ENCODE results near the gene ANKRD55.
"Not testable (repeated sequence)": the region's sequence is repeated elsewhere in the genome, so short reads cannot be mapped to it uniquely, and the experiment has no call there.

The ANKRD55 gene

DNA sequence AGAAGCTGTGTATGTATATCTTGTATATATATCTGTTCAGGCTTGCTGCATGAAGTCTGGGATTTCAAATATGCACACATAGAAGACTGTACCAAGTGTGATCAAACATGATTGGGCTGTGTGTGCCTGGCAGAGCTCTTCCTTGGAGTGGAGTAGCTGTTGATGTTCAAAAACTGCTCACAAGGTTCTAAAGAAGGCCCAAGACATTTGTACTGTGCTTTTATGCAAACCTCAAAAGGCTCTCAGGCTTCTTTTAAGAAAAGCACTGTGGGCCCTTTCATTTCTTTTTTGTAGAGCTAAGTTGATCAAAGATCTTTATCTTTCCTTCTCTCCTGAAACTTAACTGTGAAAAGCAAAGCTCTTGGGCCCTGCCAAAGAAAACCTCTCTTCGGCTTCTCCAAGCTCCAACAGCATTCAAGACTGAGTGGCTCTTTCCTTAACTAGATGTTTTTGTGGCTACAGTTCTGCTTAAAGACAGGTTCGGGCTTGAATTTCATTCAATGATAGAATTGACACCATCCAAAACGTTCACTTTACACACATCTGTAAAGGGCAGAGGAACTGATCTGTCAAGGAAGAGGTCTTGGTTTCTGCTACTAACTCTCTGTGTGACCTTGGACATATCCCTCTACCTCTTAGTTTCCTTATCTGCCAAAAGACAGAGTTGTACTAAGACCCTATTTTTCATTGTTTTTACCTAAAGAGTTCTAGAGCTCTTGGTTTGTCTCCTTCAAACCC lies 132.5 kb downstream of the ANKRD55 start:
- no peak for DNase-seq

DNA sequence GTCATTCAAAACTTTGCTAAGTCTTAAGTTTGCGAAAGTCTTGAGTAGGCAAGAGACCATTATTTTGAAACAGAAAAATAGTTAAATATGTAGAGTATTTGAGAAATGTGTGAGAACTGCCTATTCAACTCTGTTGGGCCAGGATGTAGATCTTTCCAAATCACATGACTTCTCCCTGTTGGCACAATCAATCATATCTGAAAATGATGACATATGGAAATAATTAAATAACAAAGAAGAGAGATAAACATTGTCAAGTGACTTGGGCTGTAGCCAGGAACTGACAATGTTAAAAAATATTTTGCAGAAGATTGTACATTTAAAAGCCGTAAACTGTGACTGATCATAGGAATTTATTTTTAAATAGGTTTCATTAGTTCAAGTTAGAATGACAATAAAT lies 133.8 kb downstream of the ANKRD55 start:
- DNase-seq: no peak

DNA sequence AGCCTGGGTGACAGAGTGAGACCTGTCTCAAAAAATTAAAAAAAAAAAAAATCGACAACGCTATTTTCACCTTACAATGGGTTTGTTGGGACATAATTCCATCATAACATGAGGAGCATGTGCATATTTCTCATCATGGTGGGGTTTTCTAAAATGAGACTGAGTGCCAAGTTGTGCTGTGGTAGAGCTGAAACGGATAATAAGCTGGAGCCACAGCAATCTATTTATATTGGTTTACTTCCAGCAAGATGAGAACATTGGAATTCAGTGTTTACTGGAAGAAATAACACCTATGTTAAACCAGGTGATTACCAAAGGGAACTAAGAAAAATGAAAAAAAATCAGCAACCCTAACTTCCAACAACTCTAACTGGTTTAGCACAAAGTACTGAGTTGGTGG lies 136.1 kb downstream of the ANKRD55 start:
- DNase-seq: no peak

DNA sequence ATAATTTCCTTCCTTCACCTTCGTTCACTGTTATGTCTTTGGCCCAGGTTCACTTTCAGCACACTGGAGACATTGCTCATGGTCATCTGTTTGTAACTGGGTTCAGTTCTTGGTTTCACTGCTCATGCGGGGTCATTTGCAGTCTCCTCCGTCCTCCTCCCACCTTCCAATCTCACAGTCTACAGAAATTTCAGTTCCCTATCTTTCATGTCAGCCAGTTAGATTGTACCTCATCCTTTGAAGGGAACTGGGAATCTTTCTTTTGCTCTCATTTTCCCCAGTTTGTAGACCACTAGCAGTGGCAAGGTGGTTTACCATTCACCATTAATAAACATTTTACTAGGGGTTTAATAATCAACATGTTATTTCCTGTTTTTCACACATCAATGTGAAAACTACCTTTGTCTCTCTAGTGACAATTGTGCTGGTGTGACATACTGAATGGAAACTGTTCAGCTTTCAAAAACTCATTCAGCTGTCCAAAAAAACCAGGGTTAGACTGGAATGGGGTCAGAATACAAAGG lies 137.5 kb downstream of the ANKRD55 start:
- no peak for DNase-seq

DNA sequence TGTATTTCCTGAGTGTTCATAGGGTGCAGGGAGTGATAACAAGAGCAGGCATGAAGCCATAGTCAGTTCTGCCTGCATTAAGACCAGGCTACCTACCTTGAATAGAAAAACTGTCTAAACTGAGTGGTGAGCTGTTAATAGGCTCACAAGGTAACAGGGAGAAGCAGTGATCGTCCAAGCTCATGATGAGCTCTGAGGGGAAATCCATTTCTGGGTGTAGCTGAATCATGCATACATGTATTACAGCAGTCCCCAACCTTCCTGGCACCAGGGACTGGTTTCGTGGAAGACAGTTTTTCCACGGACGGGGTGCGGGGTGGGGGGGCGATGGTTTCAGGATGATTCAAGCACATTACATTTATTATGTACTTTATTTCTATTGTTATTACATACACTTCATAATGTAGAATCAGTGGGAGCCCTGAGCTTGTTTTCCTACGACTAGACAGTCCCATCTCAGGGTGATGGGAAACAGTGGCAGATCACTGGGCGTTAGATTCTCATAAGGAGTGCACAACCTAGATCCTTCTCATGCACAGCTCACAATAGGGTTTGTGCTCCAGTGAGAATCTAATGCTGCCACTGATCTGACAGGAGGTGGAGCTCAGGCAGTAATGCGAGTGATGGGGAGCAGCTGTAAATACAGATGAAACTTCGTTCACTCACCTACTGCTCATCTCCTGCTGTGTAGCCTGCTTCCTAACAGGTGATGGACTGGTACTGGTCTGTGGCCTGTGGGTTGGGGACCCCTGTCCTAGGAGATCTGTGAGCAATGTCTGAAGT lies 138.4 kb downstream of the ANKRD55 start:
- DNase-seq: peak; percentile 78

DNA sequence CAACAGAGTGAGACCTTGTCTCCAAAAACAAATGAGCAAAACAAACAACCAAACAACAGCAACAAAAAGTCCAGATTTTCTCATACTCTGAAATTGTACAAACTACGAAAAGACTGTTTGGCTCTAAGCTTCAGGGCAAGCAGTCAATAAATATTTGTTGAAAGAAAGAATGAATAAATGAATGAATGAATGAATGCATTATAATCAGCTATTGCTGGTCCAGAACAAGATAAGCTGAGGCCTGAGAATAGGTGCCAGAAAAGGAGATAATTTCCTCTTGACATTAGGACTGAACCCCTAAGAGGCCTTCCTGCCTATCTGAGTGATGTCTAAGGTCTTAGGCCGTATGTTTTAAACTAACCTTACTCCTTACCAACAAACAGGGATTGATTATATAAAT lies 139.2 kb downstream of the ANKRD55 start:
- DNase-seq: no peak

DNA sequence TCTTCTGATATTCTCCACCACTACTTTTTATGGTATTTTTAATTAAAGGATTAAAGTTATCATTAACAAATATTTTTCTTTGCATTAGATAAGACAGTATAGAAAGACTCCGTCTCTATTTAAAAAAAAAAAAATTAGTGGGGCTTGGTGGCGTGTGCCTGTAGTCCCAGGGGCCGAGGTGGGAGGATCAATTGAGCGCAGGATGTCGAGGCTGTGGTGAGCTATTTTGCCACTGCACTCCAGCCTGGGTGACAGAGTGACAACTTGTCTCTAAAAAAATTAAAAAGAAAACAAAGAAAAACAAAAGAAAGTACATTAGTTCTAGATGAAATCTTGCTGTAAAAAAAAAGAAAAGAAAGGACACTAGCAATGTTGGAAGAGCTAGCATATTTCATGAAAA lies 141.0 kb downstream of the ANKRD55 start:
- no peak for DNase-seq

DNA sequence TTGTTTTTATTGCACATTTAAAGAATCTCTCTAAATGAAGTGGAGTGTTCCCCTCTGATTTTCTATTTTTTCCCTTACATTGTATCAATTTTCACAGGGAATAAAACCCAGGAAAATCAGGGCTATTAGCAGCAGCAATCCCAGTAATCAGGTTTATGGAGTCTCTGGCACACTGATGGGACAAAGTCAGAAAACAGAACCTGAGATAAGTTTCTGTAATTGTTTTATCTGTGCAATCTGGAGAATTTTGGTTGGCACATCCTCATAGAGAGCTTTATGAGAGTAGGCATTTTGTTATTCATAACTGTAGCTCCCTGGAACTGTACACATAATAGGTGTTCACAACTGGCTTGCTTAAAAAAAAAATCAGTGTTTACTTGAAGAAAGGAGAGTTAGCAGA lies 141.5 kb downstream of the ANKRD55 start:
- no peak for DNase-seq

DNA sequence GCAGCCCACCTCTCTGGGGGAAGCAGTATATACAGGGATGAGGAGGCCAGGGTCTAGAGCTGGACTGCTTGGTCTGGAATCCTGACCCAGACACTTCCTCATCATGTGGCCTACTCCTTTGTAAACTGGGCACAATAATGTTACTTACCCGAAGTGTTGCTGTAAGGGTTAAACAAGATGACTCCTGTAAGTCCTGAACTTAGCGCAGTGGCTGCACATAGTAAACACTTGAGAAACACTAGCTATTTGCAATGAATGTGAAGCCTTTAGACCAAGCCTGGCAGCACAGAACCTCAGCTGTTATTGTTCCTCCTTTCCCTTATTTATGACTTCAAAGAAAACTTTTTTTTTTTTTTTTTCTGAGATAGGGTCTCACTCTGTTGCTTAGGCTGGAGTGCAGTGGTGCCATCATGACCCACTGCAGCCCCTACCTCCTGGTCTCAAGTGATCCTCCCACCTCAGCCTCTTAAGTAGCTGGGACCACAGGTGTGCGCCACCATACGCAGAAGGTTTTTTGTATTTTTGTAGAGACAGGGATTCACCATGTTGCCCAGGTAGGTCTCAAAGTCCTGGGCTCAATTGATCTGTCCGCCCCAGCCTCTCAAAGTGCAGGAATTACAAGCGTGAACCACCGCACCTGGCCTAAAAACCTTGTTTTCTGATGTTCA lies 142.2 kb downstream of the ANKRD55 start:
- DNase-seq: no peak

DNA sequence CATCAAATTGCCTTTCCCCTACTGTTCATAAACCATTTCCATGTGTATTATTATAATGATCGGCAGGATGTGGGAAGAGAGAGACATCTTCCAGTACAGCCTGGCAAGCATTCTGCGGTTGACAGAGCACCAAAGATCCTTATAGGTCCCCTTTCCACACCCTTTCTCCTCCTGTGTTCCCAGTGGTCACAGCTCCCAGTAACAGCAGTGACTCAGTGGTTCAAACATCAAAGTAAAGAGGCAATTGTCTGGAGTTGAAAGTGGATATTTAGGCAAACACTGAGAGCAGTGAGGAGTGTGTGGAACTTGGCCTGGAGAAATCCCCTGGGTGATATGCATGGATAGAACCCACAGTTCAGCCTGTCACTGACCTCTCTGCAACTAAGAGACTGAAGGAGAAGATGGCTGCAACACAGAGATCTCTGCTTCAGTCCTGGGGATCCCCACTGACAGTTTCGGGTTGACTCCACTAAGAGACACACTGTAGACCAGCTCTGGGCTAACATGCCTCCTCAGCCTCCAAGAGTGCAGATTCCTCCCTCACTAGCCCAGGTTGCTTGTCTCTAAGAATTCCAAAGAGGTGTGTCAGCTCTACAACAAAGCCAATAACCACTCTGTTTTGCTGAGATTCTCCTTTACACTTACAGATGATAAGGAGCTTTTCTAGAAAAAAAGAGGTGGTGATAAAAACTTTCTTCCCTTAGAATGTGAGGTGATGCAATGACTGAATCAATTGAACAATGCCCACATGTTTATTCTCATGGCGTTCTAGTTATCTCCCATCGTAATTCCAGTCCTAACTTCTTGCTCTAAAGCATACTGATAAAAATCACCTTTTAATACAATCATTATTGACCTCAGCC lies 143.9 kb downstream of the ANKRD55 start:
- DNase-seq: peak; percentile 81

DNA sequence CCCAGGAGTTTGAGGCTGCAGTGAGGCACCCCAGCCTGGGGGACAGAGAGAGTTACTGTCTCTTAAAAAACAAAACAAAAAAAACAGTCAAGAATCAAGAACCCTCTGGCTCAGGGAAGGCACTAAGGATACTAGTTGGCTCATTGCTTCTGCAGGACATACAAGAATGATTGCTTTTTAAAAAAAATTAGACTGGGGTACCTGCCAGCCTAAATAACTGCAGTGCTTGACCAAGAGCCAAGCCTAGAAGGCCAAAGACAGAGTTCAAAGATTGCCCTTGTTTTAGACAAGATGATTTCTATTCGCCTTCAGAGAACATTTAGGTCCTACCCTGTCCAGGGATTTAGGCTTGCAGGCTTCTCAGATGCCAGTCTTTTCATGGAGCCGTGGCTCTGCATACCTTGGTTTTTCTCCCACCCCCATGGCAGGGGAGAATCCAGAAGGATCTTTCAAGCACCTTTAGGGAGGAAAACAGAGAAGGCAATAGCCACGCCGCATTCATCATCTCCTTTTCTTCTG lies 144.6 kb downstream of the ANKRD55 start:
- DNase-seq: no peak

DNA sequence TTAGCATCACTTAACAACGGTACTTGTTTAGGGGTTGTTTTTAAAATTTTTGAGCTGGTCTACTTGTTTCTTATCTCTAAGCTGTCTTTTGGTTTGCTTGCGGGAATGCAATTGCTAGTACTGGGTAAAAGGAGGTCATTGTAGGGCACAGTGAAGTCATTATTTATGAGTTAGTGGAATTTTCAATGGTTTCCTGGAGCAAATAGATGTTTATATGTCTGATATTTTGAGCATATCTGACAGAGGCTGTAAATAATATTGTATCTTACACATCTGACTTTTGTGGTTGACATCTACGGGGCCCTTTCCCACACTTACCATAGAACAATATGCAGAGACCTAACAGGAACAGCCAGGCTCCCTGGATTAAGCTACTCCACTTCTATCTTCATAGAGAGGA lies 147.9 kb downstream of the ANKRD55 start:
- DNase-seq: no peak

DNA sequence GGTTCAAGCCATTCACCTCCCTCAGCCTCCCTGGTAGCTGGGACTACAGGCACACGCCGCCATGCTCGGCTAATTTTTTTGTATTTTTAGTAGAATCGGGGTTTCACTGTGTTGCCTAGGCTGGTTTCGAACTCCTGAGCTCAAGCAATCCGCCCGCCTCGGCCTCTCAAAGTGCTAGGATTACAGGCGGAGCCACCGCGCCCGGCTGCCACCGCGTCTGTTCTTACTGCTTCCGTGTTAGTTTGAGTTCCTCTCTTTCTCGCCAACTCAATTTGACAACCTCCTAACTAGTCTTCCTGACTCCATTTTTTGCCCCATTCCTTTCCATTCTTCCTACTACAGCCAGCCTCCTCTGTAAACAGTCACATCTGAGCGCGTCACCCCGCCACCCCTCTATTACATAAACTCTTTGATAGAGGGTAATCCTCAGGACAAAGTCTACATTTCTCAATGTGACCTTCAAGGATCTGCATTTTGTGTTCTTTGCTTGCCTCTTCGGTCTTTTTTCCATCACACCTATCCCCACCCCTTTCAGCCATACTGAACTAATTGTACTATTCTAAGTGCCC lies 149.8 kb downstream of the ANKRD55 start:
- DNase-seq: no peak

DNA sequence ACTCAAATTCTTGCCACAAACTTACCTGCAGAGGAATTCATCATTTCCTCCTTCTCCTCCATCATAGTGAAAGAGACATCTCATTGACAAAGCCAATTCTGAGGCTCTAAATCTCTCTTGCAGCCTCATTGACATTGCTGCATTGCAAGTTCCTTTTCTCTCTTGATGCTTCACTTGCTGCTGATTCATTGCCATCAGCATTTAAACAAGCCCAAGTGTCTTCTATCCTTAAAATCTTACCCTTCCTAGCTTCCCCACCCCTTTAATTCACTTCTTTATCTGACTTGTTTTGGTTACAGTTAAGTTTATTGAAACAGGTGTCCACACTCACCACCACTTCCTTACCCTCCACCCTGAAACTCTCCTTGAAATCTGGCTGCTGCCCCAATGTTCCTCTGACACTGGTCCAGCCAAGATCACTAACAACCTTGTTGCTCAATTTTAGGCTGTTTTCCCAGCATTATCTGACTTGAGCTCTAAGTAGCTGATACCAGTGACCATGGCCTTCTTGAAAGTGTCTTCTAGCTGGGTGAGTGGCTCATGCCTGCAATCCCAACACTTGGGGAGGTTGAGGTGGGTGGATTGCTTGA lies 152.0 kb downstream of the ANKRD55 start:
- DNase-seq: peak; percentile 77

DNA sequence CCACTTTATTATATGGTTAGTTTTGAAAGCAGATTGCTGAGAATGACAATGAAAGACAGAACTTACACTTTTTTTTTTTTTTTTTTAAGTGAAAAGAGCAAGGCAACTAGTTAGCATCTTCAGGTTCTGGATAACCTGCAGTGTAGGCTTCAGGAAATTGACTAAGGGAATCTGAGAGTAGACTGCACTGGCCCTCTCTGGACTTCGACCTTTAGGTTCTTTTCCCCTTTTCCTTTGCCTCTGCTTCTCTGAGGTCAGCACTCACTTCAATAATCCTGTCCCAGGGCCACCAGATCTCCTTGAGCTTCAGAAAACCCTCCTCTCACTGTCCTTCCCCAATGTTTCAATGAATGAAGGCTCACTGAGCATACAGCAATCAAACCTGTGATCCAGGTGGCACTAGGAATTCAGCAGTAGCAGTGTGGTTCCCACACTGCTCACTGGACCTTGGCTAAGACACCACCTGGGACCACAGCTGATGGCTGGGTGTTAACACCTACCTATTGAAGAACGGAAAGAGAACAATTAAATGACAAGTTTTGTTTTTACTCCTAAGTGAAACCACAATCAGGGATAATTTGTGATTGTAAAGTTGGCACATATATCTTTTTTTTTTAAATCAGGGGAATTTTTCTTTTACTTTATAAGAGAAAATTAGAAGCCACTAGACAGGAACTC lies 152.6 kb downstream of the ANKRD55 start:
- no peak for DNase-seq

DNA sequence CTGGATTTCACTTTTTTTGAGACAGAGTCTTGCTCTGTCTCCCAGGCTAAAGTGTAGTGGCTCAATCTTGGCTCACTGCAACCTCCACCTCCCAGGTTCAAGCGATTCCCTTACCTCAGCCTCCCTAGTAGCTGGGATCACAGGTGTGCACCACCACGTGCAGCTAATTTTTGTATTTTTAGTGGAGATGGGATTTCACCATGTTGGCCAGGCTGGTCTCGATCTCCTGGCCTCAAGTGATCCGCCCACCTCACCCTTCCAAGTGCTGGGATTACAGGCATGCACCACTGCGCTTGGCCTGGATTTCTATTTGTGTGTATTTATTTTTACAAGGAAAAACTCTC lies 154.0 kb downstream of the ANKRD55 start:
- DNase-seq: not testable (repeated sequence)

DNA sequence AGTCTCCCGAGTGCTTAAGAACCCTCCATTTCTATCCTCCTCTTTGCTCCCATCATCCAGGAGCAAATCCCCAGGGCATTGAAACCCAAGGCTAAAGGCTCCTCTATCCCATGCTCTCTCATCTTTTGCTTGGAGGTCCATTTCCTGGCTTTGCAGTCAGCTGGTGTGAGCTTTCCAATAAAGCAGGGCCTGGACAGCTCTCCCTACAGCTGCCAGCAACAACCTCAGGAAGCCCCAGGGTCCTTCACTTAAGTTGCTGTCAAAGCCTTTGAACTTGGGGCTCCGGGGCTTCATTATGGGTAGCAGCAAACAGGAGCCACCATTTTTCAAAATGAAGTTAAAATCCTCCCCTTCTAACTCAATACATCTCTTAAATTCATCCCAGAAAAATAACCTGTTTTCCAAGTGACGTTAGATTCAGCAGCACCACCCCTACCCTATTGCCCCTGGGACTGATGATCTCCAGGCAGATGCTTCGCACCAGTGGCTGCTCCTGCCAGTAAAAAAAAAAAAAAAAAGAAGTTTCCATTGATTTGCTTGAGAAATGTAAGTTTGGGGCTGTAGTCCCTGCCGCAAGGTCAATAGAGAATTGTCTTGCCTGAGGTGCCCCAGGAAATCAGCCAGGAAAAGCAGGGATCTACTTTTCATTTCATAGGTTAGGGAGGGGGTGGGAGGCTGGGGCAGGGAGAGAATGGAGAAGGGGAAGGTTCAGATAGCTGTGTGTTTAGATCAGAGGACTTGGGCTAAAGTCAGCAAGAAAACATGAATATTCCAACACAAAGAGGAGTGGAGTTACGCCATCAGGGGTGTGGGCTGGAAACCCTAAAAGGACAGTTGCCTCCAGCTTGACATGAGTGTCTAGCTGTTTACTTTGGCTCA lies 154.6 kb downstream of the ANKRD55 start:
- no peak for DNase-seq

DNA sequence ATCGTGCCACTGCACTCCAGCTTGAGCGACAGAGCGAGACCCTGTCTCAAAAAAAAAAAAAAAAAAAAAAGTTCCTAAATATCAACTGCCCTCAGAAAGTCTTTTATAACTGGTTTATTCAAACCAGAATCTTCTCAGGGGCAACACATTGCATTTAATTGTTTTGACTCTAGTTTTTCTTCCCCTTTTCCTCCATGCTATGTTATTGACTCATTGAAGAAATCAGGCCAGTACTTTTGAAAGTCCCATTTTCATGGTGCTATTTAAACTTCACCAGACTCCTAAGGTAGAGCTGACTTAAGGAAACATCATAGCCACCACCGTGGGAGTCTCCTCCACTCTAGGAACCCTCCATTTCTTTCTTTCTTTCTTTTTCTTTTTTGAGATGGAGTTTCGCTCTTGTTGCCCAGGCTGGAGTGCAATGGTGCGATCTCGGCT lies 155.3 kb downstream of the ANKRD55 start:
- DNase-seq: no peak

DNA sequence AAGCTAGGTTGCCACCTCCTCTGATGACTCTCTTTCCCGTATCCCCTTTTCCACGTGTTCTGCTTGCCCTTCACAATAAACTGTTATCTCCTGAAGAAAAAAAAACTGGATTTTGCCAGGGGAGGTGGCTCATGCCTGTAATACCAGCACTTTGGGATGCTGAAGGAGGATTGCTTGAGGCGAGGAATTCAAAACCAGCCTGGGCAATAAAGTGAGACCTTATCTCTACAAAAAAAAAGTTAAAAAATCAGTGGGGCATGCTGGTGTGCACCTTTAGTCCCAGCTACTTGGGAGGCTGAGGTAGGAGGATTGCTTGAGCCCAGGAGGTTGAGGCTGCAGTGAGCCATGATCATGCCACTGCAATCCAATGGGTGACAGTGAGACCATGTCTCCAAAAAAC lies 156.6 kb downstream of the ANKRD55 start:
- DNase-seq: no peak

DNA sequence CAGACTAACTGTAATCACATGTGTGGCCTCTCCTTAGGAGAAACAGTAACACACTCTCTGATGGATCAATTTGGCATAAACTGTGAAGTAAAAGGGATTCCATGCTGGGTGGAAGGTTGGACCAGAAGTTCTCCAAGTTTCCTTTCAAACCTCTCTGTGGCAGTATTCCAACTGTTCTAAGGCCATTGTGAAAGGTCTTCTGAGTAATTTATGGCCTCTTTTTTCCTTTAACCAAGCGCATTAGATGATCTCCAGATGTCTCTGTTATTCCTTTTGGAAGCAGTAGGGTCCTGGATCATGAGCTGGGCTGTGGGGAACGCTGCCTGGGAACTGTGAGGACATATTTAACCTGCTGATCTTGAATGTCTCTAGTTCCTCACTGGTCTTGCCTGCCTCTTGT lies 157.8 kb downstream of the ANKRD55 start:
- no peak for DNase-seq
